HG03045 (cell line): ENCODE data around the gene EPS8.

ENCODE experiments used
- ATAC-seq: cut with Tn5 transposase; IDR thresholded peaks from one replicate; pipeline ENCODE4 v1.9.1; 2021; ENCODE audit warnings: mild to moderate bottlenecking, moderate library complexity; ENCODE audit not compliant: unreplicated experiment

EPS8 gene

DNA sequence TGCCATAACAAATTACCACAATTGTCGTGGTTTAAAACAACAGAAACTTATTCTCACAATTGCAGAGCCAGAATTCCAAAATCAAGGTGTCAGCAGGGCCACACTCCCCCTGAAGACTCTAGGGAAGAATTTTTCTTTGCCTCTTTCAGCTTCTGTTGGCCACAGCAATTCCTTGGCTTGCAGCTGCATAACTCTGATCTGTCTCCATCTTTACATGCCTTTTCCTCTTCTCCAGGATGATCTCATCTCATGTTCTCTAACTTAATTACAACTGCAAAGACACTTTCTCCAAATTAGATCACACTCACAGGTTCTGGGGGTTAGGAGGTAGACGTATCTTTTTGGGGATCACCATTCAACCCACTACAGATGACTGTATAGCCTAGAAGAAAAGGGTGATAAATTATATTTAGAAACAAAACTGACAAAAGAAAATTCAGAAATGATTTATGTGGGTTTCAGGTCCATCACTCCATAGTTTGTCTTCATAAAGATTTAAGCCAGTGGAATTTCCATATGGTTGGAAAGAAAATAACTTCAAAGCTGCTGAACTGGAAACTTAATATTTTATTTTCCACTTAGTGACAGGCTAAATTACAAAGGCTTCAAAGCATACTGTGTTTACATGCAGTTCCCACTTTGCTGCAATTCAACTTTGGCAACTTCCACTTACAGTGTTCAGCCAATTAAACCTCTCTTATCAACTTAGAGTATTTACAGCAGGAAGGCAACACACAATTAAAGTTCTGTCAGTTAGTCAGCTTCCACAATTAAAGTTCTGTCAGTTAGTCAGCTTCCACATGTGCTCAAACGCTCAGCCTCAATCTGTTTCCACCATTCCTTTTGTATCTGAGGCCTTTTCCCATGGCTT lies 213.3 kb downstream of the EPS8 start:
- no peak for ATAC-seq

DNA sequence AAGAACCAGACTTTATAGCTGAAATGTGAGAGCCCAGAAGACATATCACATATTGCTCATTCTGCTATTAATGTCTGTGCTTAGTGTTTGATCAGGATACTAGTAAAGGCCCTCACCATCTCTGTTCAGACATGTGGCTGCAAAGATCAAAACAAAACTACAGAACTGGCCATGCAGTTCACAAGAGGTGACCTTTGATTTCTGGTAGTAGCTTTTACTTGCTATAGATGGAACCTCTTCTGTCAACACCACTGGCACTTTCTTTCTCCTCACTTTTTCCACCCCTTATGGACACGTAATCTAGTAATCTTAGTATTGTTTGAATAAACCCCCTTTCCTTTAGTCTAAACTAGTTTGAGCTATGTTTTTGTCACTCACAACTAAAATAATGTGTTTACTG lies 214.8 kb downstream of the EPS8 start:
- ATAC-seq = no peak
